GM18858 (cell line): ENCODE data around the gene LTB.

Source experiments
- ATAC-seq: cut with Tn5 transposase; IDR thresholded peaks from one replicate; pipeline ENCODE4 v1.9.1; 2021; ENCODE audit not compliant: unreplicated experiment

LTB gene

DNA sequence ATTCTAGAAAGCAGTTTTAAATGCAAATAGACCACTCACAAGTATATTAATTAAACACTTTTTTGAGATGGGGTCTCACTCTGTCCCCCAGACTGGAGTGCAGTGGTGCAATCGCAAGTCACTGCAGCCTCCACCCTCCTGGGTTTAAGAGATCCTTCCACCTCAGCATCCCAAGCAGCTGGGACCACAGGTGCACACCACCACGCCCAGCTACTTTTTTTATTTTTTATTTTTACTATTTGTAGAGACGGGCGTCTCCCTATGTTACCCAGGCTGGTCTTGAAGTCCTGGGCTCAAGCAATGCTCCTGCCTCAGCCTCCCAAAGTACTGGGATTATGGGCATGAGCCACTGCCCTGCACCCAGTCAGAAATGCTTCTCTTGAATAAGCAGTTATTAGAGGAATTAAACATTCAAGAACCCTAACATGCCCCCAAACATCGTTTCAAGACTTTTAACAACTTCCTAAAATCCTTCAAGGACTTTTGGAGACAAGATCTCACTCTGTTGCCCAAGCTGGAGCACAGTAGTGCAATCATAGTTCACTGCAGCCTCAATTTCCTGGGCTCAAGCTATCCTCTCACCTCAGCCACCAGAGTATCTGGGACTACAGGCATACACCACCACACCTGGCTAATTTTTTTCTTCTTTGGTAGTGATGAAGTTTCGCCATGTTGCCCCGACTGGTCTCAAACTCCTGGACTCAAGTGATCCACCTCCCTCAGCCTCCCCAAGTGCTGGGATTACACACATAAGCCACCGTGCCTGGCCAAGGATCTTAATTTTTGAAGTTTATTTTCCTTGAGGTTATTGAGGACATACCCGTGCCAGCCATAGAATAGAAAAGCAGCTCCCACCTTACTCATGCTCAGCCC, 50.2 kb downstream of the LTB start:
- no peak for ATAC-seq

DNA sequence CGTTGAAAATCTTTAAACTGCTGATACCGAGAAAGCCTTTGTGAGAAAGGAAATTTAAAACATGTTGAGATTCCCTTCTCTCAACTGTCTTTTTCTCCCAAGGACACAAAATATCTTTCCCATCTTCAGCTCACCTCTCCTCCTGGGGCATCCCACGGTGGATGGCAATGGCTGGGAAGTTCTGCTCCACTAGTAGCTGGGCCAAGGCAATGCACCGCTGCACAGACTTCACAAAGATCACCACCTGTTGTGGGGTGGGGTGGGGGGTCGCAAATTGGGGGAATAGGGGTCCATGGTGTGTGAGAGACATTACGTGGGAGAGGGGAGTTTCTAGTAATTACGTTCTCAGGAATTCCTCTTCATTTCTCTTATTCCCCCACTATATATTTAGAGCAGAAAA, 51.1 kb downstream of the LTB start:
- ATAC-seq: no peak

DNA sequence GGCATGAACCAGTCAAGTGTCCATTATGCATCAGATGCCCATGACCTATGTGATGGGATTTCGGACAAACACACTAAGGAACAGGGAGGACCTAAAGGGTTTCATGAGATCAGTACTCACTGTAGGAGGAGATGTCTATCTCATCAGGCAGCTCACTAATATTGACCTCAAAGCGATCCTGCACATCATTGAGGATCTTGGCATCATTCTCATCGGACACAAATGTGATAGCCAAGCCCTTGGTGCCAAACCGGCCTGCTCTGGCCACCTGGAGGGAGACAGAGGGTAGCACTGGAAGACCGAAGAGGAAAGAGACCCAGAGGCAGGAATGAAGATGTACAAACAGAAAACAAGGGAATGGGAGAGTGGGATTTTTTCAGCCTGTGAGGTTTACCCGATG, 51.6 kb downstream of the LTB start:
- ATAC-seq: no peak
